ENCODE measurements around the gene USP43.

Gene USP43

GRCh38 chr17:9672266-9672665 lies 26.9 kb downstream of the USP43 start (continued):
- TF ChIP-seq SALL2 (tag by site-specific recombination; IDR thresholded peaks at IDR 0.05; ENCODE audit: borderline replicate concordance) = no peak

- CTCF ChIA-PET = interaction anchor here (0.7 kb wide), 1 partner anchor 182 kb away, joined by 3 read pairs; no protein-coding TSS in a partner anchor
Measured at GRCh38 chr17:9672691-9673090, 27.4 kb downstream of the USP43 start.

GRCh38 chr17:9676084-9676483 lies 30.8 kb downstream of the USP43 start:
- TF ChIP-seq PRDM6 (tag by site-specific recombination; IDR thresholded peaks at IDR 0.05) = no peak
- POLR2A ChIA-PET = no interaction called here
- H3K27ac ChIP-seq (ENCODE audit: extremely low read depth, low read depth, low read length) = no peak overlapping the region
- H3K4me1 ChIP-seq (ENCODE audit: control insufficient read depth, insufficient read depth, low read length) = no peaks in the 10 kb centered on the region
- no peak overlapping the region for H3K4me3 ChIP-seq (ENCODE audit: low read depth, low read length)
- peaks cover 0 to 22% of the 10 kb centered on the region in 2 experiments; a peak in 2 of 3 replicates for H3K36me3 ChIP-seq (ENCODE audit: control insufficient read depth in 2 of 2, insufficient read depth in 1 of 2, low read length in 2 of 2)
- H3K9me3 ChIP-seq (ENCODE audit: control insufficient read depth, insufficient read depth, low read depth, low read length) = peaks cover 2% of the 10 kb centered on the region; the same call in 1 of the 2 replicates
- CTCF ChIA-PET = interaction anchor here (0.6 to 5.1 kb wide), 9 partner anchors 10 to 213 kb away, joined by 3 to 43 read pairs (median 3); partner anchors contain the start of genes CFAP52 and STX8

More at GRCh38 chr17:9672691-9673090, 27.4 kb downstream of the USP43 start:
- POLR2A ChIA-PET = no interaction called here
- Histone ChIP-seq H3K9me3 (ENCODE audit: control insufficient read depth, insufficient read depth, low read depth, low read length) (no peaks in the 10 kb centered on the region), H3K27ac (ENCODE audit: extremely low read depth, low read depth, low read length) (no peak overlapping the region), H3K36me3 (ENCODE audit: control insufficient read depth in 2 of 2, insufficient read depth in 1 of 2, low read length in 2 of 2) (peaks cover 0 to 14% of the 10 kb centered on the region in 2 experiments; a peak in 1 of 3 replicates), H3K4me1 (ENCODE audit: control insufficient read depth, insufficient read depth, low read length) (peaks cover 3% of the 10 kb centered on the region; the same call in 1 of the 2 replicates), H3K4me3 (ENCODE audit: low read depth, low read length) (no peak overlapping the region)
- TF ChIP-seq ATF2 (tag by site-specific recombination; IDR thresholded peaks at IDR 0.05; ENCODE audit: low read depth) = no peak
- no peak for TF ChIP-seq ZBTB26 (tag by site-specific recombination; optimal IDR thresholded peaks at IDR 0.05)
- no peak for TF ChIP-seq ZFP69B (tag by site-specific recombination; IDR thresholded peaks at IDR 0.05)
- no peak for TF ChIP-seq REST (tag by site-specific recombination; IDR thresholded peaks at IDR 0.05)

- ChIA-PET CTCF (interaction anchor here (0.7 to 5.1 kb wide), 6 partner anchors 8 to 213 kb away, joined by 3 to 43 read pairs (median 4); partner anchors contain the start of genes CFAP52 and STX8), POLR2A (no interaction called here)
- Histone ChIP-seq H3K9me3 (ENCODE audit: control insufficient read depth, insufficient read depth, low read depth, low read length) (peaks cover 2% of the 10 kb centered on the region; the same call in 1 of the 2 replicates), H3K36me3 (ENCODE audit: control insufficient read depth in 2 of 2, insufficient read depth in 1 of 2, low read length in 2 of 2) (peaks cover 0 to 26% of the 10 kb centered on the region in 2 experiments; a peak in 2 of 3 replicates), H3K27ac (ENCODE audit: extremely low read depth, low read depth, low read length) (no peak overlapping the region), H3K4me1 (ENCODE audit: control insufficient read depth, insufficient read depth, low read length) (no peaks in the 10 kb centered on the region), H3K4me3 (ENCODE audit: low read depth, low read length) (no peak overlapping the region)
- TF ChIP-seq RBAK (tag by site-specific recombination; IDR thresholded peaks at IDR 0.05) (no peak), ZBTB17 (tag by site-specific recombination; IDR thresholded peaks at IDR 0.05) (peak; percentile 30; the same call in 1 of the 2 replicates), ZNF184 (tag by site-specific recombination; IDR thresholded peaks at IDR 0.05) (0 out of 2 replicates have a peak, but pooled peaks have one; percentile 44), ZNF473 (tag by site-specific recombination; IDR thresholded peaks at IDR 0.05) (no peak), ZNF510 (tag by site-specific recombination; IDR thresholded peaks at IDR 0.05; ENCODE audit: insufficient replicate concordance) (no peak)
Measured at GRCh38 chr17:9676820-9677310, 31.5 kb downstream of the USP43 start.

All from HEK293 (cell line).